SH-SY5Y (cell line): Measurements from ENCODE around the gene SFXN1.

ENCODE experiments used
- GATA2 ChIP-seq: IDR thresholded peaks from 2 replicates; pipeline ENCODE4 v1.6.1; 2011; ENCODE audit warnings: mild to moderate bottlenecking, low read depth, low read length
- GATA3 ChIP-seq: IDR thresholded peaks from 2 replicates; pipeline ENCODE4 v1.6.1; 2011; ENCODE audit warnings: low read depth, mild to moderate bottlenecking, low read length, moderate library complexity

- TF ChIP-seq GATA2 (no peak), GATA3 (no peak)
Measured at GRCh38 chr5:175526691-175527090, 48.3 kb downstream of the SFXN1 start.
